Measurements from ENCODE around the gene PRKG1. TPM values are rescaled to one million over a fixed set of nuclear protein-coding genes. Genes with fewer than 3 reads are reported as not detected.

Gene PRKG1
- total RNA-seq, 1 donor from 2014 or later: 26.4 TPM

DNA sequence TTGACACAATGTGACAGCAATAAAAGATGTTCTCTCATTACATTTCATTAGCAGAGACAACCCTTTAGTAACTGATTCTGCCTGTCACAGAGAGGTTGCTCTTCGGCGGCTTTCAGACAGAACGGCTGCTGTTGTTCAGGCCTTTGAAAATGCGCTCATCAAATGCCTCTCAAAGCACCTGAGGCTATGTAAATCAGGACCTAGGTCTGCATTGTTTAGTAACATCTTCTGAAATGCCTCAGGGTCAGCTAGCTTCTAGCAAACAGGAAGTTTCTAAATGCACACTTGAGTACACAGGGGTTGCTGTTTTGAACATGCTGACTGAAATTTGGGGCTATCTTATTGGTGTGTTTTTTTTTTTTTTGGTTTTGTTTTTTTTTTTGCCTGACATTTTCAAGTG lies 1096.5 kb downstream of the PRKG1 start:
- Histone ChIP-seq H4K20me1 (ENCODE audit: low read depth) (no peaks in the 10 kb centered on the region), H3K36me3 (no peaks in the 10 kb centered on the region), H3K9ac (no peak overlapping the region), H3K27me3 (no peaks in the 10 kb centered on the region), H3K79me2 (ENCODE audit: low read depth) (no peaks in the 10 kb centered on the region), H3K4me1 (no peaks in the 10 kb centered on the region), H3K9me3 (ENCODE audit: low read depth) (no peaks in the 10 kb centered on the region), H3K27ac (no peak overlapping the region), H2AFZ (replicated peaks) (no peak overlapping the region), H3K4me2 (no peak overlapping the region), H3F3A (ENCODE audit: low read depth) (no peaks in the 10 kb centered on the region), H3K4me3 (no peak overlapping the region)
- no peak overlapping the region for H3K4me3 Mint-ChIP-seq
- TF ChIP-seq EZH2 (IDR thresholded peaks at IDR 0.05): no peak
- TF ChIP-seq CTCF (IDR thresholded peaks at IDR 0.05): no peak
- TF ChIP-seq EZH2phosphoT487 (IDR thresholded peaks at IDR 0.05): no peak
- H3K27me3 Mint-ChIP-seq (ENCODE audit: insufficient read depth, low read depth): no peaks in the 10 kb centered on the region
- no peak overlapping the region for H3K27ac Mint-ChIP-seq
- DNase-seq (ENCODE audit: low spot score): no peak
- no peaks in the 10 kb centered on the region for H3K4me1 Mint-ChIP-seq
- H3K9me3 Mint-ChIP-seq: peaks cover 2% of the 10 kb centered on the region
- no peaks in the 10 kb centered on the region for H3K36me3 Mint-ChIP-seq

DNA sequence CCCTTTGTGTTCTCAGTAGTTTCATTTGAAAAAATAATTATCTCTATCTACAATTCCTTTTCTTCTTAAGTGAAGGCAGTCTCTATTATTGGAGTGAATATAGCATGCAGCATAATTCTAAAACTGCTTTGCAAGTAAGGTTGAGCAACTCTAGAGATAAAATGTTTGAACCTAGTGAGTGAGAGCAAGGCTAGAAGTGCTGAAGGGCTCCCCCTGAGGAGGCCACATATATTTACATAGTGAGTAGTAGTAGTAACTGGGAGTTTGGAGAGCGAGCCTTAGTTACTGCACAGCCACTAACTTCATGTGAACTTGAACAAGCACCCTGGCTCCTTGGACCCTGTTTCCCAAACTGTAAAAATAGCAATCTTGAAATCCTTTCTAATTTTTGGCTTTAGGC lies 1098.3 kb downstream of the PRKG1 start:
- Histone ChIP-seq H3F3A (ENCODE audit: low read depth) (no peaks in the 10 kb centered on the region), H2AFZ (replicated peaks) (no peak overlapping the region), H4K20me1 (ENCODE audit: low read depth) (no peaks in the 10 kb centered on the region), H3K27ac (no peak overlapping the region), H3K36me3 (no peaks in the 10 kb centered on the region), H3K79me2 (ENCODE audit: low read depth) (no peaks in the 10 kb centered on the region), H3K27me3 (no peaks in the 10 kb centered on the region), H3K4me2 (no peak overlapping the region), H3K4me3 (no peak overlapping the region), H3K9ac (no peak overlapping the region), H3K4me1 (no peaks in the 10 kb centered on the region), H3K9me3 (ENCODE audit: low read depth) (no peaks in the 10 kb centered on the region)
- Mint-ChIP-seq H3K4me1 (no peaks in the 10 kb centered on the region), H3K27ac (no peak overlapping the region), H3K9me3 (peaks cover 7% of the 10 kb centered on the region), H3K4me3 (no peak overlapping the region), H3K27me3 (ENCODE audit: insufficient read depth, low read depth) (no peaks in the 10 kb centered on the region), H3K36me3 (no peaks in the 10 kb centered on the region)
- peak; percentile 40 for TF ChIP-seq CTCF (IDR thresholded peaks at IDR 0.05)
- no peak for TF ChIP-seq EZH2 (IDR thresholded peaks at IDR 0.05)
- TF ChIP-seq EZH2phosphoT487 (IDR thresholded peaks at IDR 0.05): no peak
- peak; percentile 17 for DNase-seq (ENCODE audit: low spot score)

DNA sequence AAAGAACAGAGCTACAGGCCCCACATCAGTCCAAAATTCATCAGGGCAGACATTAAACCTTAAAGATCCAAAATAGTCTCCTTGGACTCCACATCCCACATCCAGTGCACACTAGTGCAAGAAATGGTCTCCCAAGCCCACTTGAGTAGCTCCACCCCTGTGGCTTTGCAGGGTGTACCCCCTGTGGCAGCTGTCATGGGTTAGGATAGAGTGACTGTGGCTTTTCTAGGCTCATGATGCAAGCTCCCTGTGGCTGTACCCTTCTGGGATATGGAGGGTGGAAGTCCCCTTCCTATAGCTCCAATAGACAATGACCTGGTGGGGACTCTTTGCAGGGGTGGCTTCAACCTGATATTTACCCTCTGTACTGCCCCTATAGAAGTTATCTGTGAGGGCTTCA lies 1111.0 kb downstream of the PRKG1 start:
- H3K4me1 Mint-ChIP-seq: no peaks in the 10 kb centered on the region
- H3K9ac ChIP-seq: no peak overlapping the region
- H3K36me3 Mint-ChIP-seq: no peaks in the 10 kb centered on the region
- no peaks in the 10 kb centered on the region for H3K9me3 ChIP-seq (ENCODE audit: low read depth)
- H2AFZ ChIP-seq (replicated peaks): no peak overlapping the region
- H3K27ac ChIP-seq: no peak overlapping the region
- no peaks in the 10 kb centered on the region for H3K27me3 ChIP-seq
- H3K27me3 Mint-ChIP-seq (ENCODE audit: insufficient read depth, low read depth): peaks cover 2% of the 10 kb centered on the region
- H3K4me1 ChIP-seq: no peaks in the 10 kb centered on the region
- H3K9me3 Mint-ChIP-seq: peaks cover 3% of the 10 kb centered on the region
- no peaks in the 10 kb centered on the region for H3K36me3 ChIP-seq
- no peaks in the 10 kb centered on the region for H3K79me2 ChIP-seq (ENCODE audit: low read depth)
- H3K27ac Mint-ChIP-seq: no peak overlapping the region
- no peak for DNase-seq (ENCODE audit: low spot score)
- no peaks in the 10 kb centered on the region for H4K20me1 ChIP-seq (ENCODE audit: low read depth)
- no peak overlapping the region for H3K4me3 Mint-ChIP-seq
- TF ChIP-seq EZH2phosphoT487 (IDR thresholded peaks at IDR 0.05): no peak
- TF ChIP-seq CTCF (IDR thresholded peaks at IDR 0.05): no peak
- TF ChIP-seq EZH2 (IDR thresholded peaks at IDR 0.05): no peak
- H3K4me3 ChIP-seq: no peak overlapping the region
- no peaks in the 10 kb centered on the region for H3F3A ChIP-seq (ENCODE audit: low read depth)
- no peak overlapping the region for H3K4me2 ChIP-seq
